Measurements from ENCODE around the gene BTRC.
A peak's percentile ranks its signal among the peaks of the same experiment; 100 is the strongest.

BTRC gene

DNA sequence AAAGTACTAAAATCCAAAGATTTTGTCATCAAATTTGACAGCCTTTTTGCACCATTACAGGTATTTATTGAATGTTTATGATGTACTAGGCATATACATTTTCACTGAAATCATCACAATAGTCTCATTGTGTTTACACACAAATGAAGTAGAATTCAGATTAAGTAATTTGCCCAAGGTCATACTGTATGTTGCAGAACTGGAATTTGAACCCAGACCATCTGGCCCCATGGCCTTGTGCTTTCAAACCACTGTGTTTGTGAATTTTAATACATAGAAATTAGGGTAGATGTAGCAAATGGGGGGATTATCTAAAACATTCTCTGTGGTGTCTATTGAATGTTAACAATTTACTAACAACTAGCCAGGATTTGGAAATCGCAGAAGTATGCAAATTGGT is 139.3 kb downstream of the BTRC start:
- TF ChIP-seq, protein P1, sequence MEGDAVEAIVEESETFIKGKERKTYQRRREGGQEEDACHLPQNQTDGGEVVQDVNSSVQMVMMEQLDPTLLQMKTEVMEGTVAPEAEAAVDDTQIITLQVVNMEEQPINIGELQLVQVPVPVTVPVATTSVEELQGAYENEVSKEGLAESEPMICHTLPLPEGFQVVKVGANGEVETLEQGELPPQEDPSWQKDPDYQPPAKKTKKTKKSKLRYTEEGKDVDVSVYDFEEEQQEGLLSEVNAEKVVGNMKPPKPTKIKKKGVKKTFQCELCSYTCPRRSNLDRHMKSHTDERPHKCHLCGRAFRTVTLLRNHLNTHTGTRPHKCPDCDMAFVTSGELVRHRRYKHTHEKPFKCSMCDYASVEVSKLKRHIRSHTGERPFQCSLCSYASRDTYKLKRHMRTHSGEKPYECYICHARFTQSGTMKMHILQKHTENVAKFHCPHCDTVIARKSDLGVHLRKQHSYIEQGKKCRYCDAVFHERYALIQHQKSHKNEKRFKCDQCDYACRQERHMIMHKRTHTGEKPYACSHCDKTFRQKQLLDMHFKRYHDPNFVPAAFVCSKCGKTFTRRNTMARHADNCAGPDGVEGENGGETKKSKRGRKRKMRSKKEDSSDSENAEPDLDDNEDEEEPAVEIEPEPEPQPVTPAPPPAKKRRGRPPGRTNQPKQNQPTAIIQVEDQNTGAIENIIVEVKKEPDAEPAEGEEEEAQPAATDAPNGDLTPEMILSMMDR (IDR thresholded peaks at IDR 0.05; ENCODE audit: low read length, missing control alignments): no peak
- no peak for DNase-seq (ENCODE audit: low read depth)
- no peak overlapping the region for H3K4me3 ChIP-seq (replicated peaks; ENCODE audit: low read depth, low read length)

DNA sequence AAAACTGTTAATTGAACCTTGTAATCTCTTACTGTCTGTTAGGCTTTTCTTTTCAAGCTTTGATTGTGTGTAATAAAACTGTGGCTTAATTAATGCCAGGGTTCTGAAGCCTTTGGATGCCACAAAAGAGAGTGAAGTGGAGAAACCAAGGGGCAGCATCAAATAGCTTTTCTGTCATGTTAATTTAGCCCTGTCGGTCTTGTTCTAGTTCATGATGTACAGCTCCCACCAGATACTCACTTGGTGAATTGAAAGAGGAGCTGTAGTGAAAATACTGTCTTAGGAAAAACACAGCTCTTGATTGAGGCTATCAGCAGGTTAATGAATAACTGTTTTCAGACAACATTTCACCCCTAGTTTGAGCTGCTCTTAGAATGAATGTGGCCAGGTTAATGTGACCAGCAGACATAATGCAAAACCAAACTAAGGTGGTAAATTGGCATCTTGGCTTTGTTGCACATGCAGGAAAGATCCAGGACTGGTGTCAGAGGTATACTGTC is 139.9 kb downstream of the BTRC start:
- DNase-seq (ENCODE audit: low read depth): no peak
- TF ChIP-seq, protein P1 (IDR thresholded peaks at IDR 0.05; ENCODE audit: low read length, missing control alignments): no peak
- no peak overlapping the region for H3K4me3 ChIP-seq (replicated peaks; ENCODE audit: low read depth, low read length)

DNA sequence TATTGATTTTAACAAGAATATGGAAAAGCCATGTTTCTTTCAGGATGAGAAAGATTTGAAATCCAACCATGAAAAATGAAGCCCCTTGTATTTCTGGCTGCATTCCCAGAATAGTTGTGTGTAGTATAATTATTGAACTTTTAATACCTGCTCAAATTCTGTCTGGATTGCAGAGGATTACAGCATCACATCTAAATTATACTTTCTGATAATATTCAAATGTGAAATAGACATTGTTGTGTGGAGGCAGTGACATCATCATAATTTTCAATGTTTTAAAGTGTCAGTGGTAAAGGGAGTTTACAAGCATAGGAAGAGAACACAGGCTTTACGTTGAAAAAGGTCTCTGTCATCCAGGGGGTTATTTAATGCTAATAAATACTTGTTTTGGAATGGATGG is 140.7 kb downstream of the BTRC start:
- DNase-seq (ENCODE audit: low read depth): no peak
- no peak overlapping the region for H3K4me3 ChIP-seq (replicated peaks; ENCODE audit: low read depth, low read length)
- TF ChIP-seq, protein P1 (IDR thresholded peaks at IDR 0.05; ENCODE audit: low read length, missing control alignments): no peak

DNA sequence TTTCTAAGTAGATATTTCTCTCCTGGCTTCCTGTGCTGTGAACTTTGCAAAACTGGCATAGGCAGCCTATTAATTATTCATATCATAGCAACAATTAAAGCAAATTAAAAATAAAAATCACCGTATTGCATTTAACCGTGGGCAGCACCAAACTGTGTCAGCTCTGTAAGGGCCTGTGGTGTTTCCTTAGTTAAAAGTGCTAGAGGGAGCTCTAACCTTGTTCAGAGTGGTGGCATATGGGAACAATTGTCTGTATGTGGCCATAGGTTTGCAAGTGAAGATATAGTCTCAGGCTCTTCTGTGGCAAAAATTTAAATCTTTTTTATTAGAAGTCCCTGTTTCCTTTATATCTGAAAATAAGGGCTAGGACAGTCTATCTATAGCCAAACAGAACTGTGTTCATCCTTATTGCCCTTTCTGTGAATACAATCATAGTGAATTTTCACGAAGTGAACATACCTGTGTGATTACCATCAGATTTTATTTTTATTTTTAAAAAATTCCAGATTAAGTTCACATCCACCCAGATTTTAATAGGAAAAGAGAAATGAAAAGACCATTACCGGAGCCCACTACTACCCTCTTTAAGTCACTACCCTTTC is 141.5 kb downstream of the BTRC start:
- peak; percentile 30 for DNase-seq (ENCODE audit: low read depth)
- TF ChIP-seq, protein P1 (IDR thresholded peaks at IDR 0.05; ENCODE audit: low read length, missing control alignments): peak; percentile 36
- no peak overlapping the region for H3K4me3 ChIP-seq (replicated peaks; ENCODE audit: low read depth, low read length)

DNA sequence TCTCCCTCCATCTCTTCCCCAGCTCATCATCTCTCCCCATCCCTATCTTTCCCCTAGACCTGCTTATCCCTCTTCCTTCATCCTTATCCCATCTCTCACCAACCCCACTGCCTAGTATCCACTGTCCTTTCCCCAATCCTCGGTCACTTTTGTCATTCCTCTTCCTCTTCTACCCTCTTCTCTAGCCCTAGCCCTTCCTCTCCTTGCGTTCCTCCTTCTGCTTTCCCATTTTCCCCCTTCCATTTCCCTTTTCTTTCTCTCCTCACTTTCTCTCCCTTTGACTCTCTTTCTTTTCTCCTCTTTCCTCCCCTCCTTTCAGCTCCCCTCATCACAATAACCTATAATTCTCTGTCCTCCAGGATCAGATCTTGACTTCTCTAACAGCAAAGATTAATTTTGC is 150.5 kb downstream of the BTRC start:
- TF ChIP-seq, protein P1 (IDR thresholded peaks at IDR 0.05; ENCODE audit: low read length, missing control alignments): no peak
- DNase-seq (ENCODE audit: low read depth): no peak

DNA sequence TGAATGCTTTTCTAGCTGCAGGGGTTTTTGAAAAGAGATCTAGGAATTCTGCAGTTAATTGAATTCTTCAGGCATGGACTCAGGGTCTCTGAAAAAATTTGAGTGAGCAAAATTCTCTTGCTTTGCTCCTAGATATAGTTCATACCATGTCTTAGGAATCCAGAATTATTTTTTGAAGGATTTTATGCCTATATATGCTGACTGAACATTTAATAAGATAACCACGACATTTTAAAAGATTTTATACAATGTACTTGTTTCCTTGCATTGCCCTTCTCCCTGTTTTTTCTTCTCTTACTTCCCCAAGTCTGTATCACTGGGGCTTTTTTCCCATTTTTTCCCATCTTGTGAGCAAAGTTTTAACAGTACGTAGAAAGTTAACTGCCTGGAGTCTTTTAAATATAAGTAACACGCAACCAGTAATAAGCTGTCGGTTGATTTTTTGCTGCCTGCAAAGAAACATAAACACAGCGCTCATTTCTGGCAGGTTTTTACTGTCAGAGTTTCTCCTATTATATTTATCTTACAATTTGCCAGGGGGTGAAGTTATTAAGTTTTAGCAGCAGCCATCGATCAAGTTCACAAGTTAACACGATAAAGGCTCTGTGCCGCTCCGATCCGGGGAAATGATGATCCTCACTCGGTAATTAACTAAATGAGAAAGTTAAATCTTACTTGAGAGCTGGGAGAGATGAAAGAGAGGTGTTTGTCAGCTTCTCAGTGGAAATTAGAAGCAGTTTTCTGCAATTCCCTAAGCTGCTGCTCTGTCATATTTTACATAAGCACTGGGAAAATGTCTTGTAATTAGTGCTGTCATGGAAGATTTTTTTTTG is 153.1 kb downstream of the BTRC start:
- TF ChIP-seq, protein P1 (IDR thresholded peaks at IDR 0.05; ENCODE audit: low read length, missing control alignments): no peak
- no peak overlapping the region for H3K4me3 ChIP-seq (replicated peaks; ENCODE audit: low read depth, low read length)
- DNase-seq (ENCODE audit: low read depth): no peak

More for the DNA sequence above, 150.5 kb downstream of the BTRC start:
- no peak overlapping the region for H3K4me3 ChIP-seq (replicated peaks; ENCODE audit: low read depth, low read length)
